HG03571 (cell line): Measurements from ENCODE around the gene HRH2.

Experiments
- ATAC-seq: cut with Tn5 transposase; IDR thresholded peaks from one replicate; pipeline ENCODE4 v1.9.1; 2021; ENCODE audit not compliant: unreplicated experiment

The HRH2 gene

GRCh38 chr5:175674731-175675346 is 17.0 kb downstream of the HRH2 start:
- no peak for ATAC-seq

DNA sequence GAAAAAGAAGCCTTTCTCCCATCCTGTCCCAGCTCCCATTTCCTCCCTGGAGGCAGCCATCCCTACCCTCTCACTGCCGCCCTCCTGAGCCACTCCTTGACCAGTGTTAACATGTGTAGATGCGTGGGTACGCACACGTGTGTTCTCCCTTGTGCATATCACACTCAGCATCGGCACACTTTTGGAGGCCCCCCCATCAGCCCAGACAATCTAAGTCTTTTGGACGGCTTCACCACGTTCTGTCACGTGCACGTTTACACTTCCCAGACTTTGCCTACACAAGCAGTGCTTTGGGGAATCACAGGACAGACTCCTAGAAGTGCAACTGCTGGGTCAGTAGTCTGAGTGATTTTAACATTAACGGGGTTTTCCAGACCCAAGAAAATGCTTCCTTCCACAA is 18.0 kb downstream of the HRH2 start:
- no peak for ATAC-seq

- ATAC-seq, result no peak
Observed at GRCh38 chr5:175677571-175677970, 19.7 kb downstream of the HRH2 start.

GRCh38 chr5:175678074-175678473 is 20.2 kb downstream of the HRH2 start:
- no peak for ATAC-seq

GRCh38 chr5:175679411-175679810 is 21.5 kb downstream of the HRH2 start:
- ATAC-seq, result no peak

GRCh38 chr5:175680020-175680419 is 22.1 kb downstream of the HRH2 start:
- ATAC-seq, result no peak

DNA sequence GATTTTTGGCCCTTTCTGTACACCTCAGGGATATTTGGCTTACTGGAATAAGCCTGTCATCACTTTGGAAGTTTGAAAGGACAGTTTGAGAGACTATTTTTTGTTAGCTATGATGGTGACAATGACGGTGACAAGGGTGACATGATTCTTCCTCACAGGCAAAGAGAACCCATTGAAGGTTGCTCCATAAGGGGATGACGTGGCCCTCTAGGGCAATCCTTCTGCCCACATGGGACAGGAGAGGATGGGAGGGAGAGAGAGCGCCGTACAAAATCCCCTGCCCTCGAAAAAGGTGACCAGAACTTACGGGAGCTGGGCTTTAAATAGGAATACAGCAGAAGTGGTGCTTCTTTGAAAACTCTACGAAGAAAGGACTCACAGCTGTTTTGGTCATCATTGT is 22.6 kb downstream of the HRH2 start:
- no peak for ATAC-seq

- ATAC-seq, result no peak
Observed at GRCh38 chr5:175681045-175681967, 23.4 kb downstream of the HRH2 start.

DNA sequence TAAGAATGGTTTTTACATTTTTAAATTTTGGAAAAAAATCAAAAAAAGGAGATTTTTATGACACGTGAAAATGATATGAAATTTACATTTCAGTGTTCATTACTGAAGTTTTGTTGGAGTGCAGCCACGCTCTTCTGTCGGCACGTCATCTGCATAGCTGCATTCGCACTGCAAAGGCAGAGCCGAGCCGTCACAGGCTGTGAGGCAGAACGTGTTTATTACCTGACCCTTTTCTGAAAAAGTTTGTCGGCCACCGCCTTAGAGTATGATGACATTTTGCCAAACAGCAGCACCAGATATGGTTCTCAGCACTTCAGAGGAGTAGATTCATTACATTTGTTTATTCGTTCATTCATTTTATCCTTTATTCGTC is 24.1 kb downstream of the HRH2 start:
- ATAC-seq, result no peak

DNA sequence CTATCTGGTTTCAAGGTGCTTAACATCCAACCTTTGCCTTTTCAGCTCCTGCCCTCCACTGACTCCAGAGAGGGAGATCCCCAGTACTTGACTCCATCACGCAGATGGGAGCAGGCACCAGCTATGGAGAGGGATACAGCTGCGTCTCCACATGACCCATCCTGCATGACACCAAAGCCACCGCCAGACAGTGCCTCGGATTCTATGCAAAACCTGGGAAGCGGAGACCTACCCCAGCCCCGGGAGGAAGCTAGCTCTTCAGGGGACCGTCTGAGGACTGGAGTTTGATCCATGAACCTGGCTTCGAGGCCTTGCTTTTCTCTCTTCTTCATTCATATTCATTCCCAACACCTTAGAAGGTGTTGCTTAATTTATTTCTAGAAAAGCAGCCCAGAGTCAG is 24.8 kb downstream of the HRH2 start:
- ATAC-seq, result no peak

GRCh38 chr5:175683231-175683630 is 25.4 kb downstream of the HRH2 start:
- no peak for ATAC-seq

GRCh38 chr5:175683921-175684320 is 26.1 kb downstream of the HRH2 start:
- no peak for ATAC-seq

GRCh38 chr5:175684931-175685330 is 27.1 kb downstream of the HRH2 start:
- no peak for ATAC-seq

GRCh38 chr5:175685701-175686350 is 28.0 kb downstream of the HRH2 start:
- ATAC-seq, result no peak

- no peak for ATAC-seq
Observed at GRCh38 chr5:175686396-175686795, 28.5 kb downstream of the HRH2 start.

GRCh38 chr5:175686826-175687225 is 29.0 kb downstream of the HRH2 start:
- ATAC-seq, result no peak

DNA sequence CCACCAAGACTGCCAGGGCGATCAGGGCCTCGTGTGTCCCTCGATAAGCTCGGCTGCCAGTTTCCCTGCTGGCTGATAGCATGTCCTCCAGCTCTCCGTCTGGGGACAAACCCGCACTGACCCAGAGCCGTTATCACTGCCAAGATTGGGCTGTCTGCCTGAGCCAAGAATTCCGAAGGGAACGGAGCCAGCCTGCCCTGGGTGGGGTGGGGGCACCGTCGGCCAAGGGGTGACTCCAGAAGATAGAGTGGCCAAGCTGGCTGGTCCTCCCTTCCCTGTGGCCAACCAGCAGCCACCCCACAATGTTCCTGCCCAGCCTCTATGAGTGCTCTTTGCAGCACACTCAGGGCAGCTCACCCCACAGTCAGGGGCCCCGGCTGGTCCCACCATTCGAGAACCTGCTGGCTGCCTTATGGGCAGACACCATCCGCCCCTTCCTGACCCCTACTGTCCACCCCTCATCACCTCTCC is 29.4 kb downstream of the HRH2 start:
- ATAC-seq, result no peak

- ATAC-seq, result no peak
Observed at GRCh38 chr5:175688352-175689146, 30.7 kb downstream of the HRH2 start.

DNA sequence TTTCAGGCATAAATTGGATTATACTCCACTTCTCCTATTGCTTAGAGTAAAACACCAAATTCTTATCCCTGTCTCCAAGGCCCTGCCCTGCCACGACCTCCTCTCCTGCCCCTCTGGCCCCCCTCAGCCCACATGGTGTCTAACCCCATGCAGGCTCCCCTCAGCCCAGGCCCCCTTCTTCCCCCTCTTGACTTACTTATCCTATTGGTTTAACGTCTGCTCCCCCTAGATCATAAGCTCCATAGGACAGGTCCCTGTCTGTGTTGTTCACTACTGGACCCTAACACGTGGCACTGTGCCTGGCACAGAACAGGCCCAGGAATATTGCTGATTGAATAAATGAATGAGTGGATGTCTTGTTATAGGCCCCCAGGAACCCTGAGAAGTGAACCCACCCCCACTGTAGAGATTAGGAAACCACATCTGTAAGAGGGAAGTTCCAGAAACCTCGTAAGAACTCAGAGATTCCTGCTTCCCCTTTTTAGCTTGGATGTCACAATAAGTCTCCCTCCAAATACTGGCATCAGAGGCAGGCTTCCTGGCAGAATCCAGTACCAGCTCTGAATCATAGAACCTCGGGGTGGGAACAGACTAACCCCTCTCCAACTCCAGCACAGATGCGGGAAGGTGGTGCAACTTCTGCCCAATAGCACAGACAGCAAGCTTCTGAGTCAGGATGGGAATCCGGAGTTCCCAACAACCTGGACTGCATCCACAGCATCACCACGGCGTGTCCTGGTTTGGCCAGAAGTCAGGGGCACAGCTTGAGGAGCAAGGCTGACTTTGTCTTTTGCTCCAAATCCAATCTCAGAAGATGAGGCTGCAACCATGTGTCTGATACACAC is 31.5 kb downstream of the HRH2 start:
- ATAC-seq, result no peak

DNA sequence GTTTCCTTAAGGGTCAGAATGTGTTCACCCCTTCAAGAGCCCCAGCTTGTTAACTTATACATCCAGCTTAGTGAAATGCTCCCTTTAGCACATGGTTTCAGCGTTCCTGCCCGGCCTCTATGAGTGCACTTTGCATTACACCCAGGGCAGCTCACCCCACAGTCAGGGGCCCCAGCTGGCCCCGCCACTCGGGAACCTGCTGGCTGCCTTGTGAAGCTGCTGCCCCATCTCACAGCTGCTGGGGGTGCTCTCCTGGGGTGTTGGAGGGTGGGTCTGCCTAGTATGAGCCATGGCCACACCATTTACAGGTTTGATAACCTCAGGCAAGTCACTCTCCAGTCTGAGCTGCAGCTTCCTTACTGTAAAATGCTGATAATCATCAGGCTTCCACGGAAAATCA is 32.2 kb downstream of the HRH2 start:
- ATAC-seq, result no peak
